Measurements from ENCODE around the gene CCNYL1. TPM values are rescaled to one million over a fixed set of nuclear protein-coding genes. Genes with fewer than 3 reads are reported as not detected.

CCNYL1 gene
- total RNA-seq, 1 experiment from 2014 or later: 21.8 TPM

DNA sequence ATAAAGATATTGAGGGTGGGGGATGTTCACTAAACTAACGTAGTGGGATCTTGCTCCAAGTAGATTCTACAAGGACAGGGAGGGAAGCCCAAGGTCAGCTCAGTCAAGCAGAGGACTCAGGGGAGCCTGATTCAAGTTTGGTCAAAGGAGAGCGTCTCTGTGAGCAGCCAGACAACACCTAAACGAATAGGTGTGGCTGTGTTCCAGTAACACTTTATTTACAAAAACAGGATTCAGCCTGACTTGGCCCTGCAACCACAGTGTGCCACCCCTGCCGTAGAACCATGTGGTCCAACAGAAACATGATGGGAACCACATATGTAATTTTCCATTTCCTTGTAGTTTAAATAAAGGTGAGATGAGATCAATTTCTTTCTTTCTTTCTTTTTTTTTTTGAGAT is 76.4 kb downstream of the CCNYL1 start:
- Histone ChIP-seq H4K20me1 (ENCODE audit: insufficient read depth) (no peaks in the 10 kb centered on the region), H3F3A (ENCODE audit: insufficient read depth, low read depth) (no peaks in the 10 kb centered on the region), H3K9me3 (ENCODE audit: insufficient read depth, low read depth) (no peaks in the 10 kb centered on the region), H3K4me2 (no peak overlapping the region), H3K27me3 (ENCODE audit: insufficient read depth, low read depth) (no peaks in the 10 kb centered on the region), H3K27ac (no peak overlapping the region), H2AFZ (no peak overlapping the region), H3K4me3 (no peak overlapping the region), H3K36me3 (ENCODE audit: low read depth) (no peaks in the 10 kb centered on the region), H3K4me1 (replicated peaks; ENCODE audit: insufficient read depth) (peaks cover 6% of the 10 kb centered on the region), H3K9me2 (ENCODE audit: insufficient read depth) (no peaks in the 10 kb centered on the region), H3K79me2 (ENCODE audit: low read depth) (no peaks in the 10 kb centered on the region)
- no TSS peak for BruUV-seq (replicated peaks)
- DNase-seq: no peak
- POLR2A ChIA-PET (ENCODE audit: unreplicated experiment): no interaction called here
- CTCF ChIA-PET: no interaction called here
- TF ChIP-seq, protein P1, sequence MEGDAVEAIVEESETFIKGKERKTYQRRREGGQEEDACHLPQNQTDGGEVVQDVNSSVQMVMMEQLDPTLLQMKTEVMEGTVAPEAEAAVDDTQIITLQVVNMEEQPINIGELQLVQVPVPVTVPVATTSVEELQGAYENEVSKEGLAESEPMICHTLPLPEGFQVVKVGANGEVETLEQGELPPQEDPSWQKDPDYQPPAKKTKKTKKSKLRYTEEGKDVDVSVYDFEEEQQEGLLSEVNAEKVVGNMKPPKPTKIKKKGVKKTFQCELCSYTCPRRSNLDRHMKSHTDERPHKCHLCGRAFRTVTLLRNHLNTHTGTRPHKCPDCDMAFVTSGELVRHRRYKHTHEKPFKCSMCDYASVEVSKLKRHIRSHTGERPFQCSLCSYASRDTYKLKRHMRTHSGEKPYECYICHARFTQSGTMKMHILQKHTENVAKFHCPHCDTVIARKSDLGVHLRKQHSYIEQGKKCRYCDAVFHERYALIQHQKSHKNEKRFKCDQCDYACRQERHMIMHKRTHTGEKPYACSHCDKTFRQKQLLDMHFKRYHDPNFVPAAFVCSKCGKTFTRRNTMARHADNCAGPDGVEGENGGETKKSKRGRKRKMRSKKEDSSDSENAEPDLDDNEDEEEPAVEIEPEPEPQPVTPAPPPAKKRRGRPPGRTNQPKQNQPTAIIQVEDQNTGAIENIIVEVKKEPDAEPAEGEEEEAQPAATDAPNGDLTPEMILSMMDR (conservative IDR thresholded peaks at IDR 0.05): no peak
- TF ChIP-seq EZH2 (IDR thresholded peaks at IDR 0.05; ENCODE audit: low read depth): no peak
- intact Hi-C loops (cut with micrococcal nuclease; ENCODE audit: unreplicated experiment): no loop called here

DNA sequence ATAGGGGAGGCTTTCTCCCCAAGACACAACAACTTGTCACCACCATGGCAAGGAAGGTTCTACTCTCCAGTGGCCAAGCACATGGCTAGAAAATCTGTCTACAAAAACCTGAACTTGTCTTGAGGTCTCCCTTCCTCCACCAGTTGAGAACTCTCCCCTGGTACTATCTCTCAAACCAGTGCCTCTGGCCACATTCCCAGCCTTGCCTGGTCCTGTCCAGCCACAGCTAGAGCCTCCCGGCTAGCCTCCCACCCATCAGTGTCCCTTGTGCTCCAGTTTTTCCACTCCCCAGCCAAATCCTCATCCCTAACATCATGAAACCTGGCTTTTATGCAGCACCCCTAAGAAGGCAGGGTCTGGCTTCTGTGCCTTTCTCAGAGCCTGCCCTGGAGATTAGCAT is 79.5 kb downstream of the CCNYL1 start:
- intact Hi-C loops (cut with micrococcal nuclease; ENCODE audit: unreplicated experiment): loop anchor here (5.0 kb wide), 1 partner anchor 56 kb away; no protein-coding TSS in a partner anchor
- CTCF ChIA-PET: no interaction called here
- H3K27ac ChIP-seq: no peak overlapping the region

GRCh38 chr2:207791579-207792243 is 80.3 kb downstream of the CCNYL1 start:
- H3K4me3 ChIP-seq: no peak overlapping the region
- no peaks in the 10 kb centered on the region for H3K9me3 ChIP-seq (ENCODE audit: insufficient read depth, low read depth)
- no peak overlapping the region for H3K27ac ChIP-seq
- H2AFZ ChIP-seq: no peak overlapping the region
- H3K79me2 ChIP-seq (ENCODE audit: low read depth): no peaks in the 10 kb centered on the region
- no peak for TF ChIP-seq EZH2 (IDR thresholded peaks at IDR 0.05; ENCODE audit: low read depth)
- TF ChIP-seq, protein P1 (conservative IDR thresholded peaks at IDR 0.05): no peak
- intact Hi-C loops (cut with micrococcal nuclease; ENCODE audit: unreplicated experiment): loop anchor here (5.0 kb wide), 1 partner anchor 56 kb away; no protein-coding TSS in a partner anchor
- peak in 1 of 2 experiments; percentile 31 for DNase-seq
- no TSS peak for BruUV-seq (replicated peaks)
- POLR2A ChIA-PET (ENCODE audit: unreplicated experiment): interaction anchor here (0.7 kb wide), 1 partner anchor 627 kb away, joined by 3 read pairs; no protein-coding TSS in a partner anchor
- no peaks in the 10 kb centered on the region for H3K36me3 ChIP-seq (ENCODE audit: low read depth)
- H4K20me1 ChIP-seq (ENCODE audit: insufficient read depth): no peaks in the 10 kb centered on the region
- 0 out of 2 replicates have a peak overlapping the region, but pooled peaks have one; percentile 31 for H3K4me2 ChIP-seq
- peaks cover 6% of the 10 kb centered on the region for H3F3A ChIP-seq (ENCODE audit: insufficient read depth, low read depth)
- no peaks in the 10 kb centered on the region for H3K27me3 ChIP-seq (ENCODE audit: insufficient read depth, low read depth)
- H3K4me1 ChIP-seq (replicated peaks; ENCODE audit: insufficient read depth): peaks cover 14% of the 10 kb centered on the region
- CTCF ChIA-PET: interaction anchor here (0.9 kb wide), 1 partner anchor 19 kb away, joined by 4 read pairs; no protein-coding TSS in a partner anchor
- H3K9me2 ChIP-seq (ENCODE audit: insufficient read depth): no peaks in the 10 kb centered on the region

More for the DNA sequence above, 79.5 kb downstream of the CCNYL1 start:
- no peak for DNase-seq
- Histone ChIP-seq H3K36me3 (ENCODE audit: low read depth) (no peaks in the 10 kb centered on the region), H3K9me3 (ENCODE audit: insufficient read depth, low read depth) (no peaks in the 10 kb centered on the region), H3K9me2 (ENCODE audit: insufficient read depth) (no peaks in the 10 kb centered on the region), H4K20me1 (ENCODE audit: insufficient read depth) (no peaks in the 10 kb centered on the region), H3K4me1 (replicated peaks; ENCODE audit: insufficient read depth) (peaks cover 6% of the 10 kb centered on the region), H3K4me3 (no peak overlapping the region), H3K27me3 (ENCODE audit: insufficient read depth, low read depth) (no peaks in the 10 kb centered on the region), H3K4me2 (no peak overlapping the region), H3F3A (ENCODE audit: insufficient read depth, low read depth) (no peaks in the 10 kb centered on the region), H2AFZ (no peak overlapping the region), H3K79me2 (ENCODE audit: low read depth) (no peaks in the 10 kb centered on the region)
- POLR2A ChIA-PET (ENCODE audit: unreplicated experiment): no interaction called here
- TF ChIP-seq EZH2 (IDR thresholded peaks at IDR 0.05; ENCODE audit: low read depth): no peak
- TF ChIP-seq, protein P1 (conservative IDR thresholded peaks at IDR 0.05): no peak
- no TSS peak for BruUV-seq (replicated peaks)

Measured in PC-9 (cell line).